ENCODE measurements around the gene CDH23.
A peak's percentile ranks its signal among the peaks of the same experiment; 100 is the strongest.

The CDH23 gene

DNA sequence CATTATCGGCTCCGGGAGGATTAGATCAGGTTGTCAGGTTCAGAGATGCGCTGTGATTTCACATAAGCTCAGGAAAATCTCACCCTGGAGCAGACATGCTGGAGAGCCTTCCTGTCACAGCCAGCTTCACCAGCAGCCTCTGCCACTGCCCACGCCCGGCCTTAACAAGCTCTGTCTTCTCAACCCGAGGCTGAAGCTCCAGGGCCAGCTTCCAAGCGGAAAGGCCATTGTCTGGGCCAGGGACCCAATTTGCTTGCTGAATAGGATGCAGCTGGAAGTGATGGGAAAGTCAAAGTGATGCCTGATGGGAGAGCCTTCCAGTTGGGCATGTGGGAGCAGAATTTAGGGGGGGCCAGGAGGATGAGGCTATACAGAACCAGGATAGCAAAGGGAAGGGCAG lies 286.6 kb downstream of the CDH23 start:
- Histone ChIP-seq H3K27me3 (ENCODE audit: control insufficient read depth, low read length) (no peaks in the 10 kb centered on the region), H3K79me2 (ENCODE audit: control insufficient read depth, low read length) (no peaks in the 10 kb centered on the region), H3K36me3 (ENCODE audit: control insufficient read depth, low read length) (no peaks in the 10 kb centered on the region), H3K9me2 (replicated peaks; ENCODE audit: control insufficient read depth, low read length) (no peaks in the 10 kb centered on the region), H3K9me3 (ENCODE audit: control insufficient read depth, insufficient read depth, low read length) (peaks cover 9% of the 10 kb centered on the region), H3K4me3 (ENCODE audit: low read length) (no peak overlapping the region), H3K27ac (ENCODE audit: low read depth, low read length) (no peak overlapping the region), H3K4me1 (ENCODE audit: control insufficient read depth, low read length) (peaks cover 6% of the 10 kb centered on the region; the same call in 1 of the 2 replicates), H3F3A (ENCODE audit: control insufficient read depth, insufficient read depth) (peaks cover 6% of the 10 kb centered on the region), H3K4me2 (ENCODE audit: low read length) (no peak overlapping the region), H4K20me1 (ENCODE audit: control insufficient read depth, insufficient read depth, low read depth, low read length) (no peaks in the 10 kb centered on the region)
- TF ChIP-seq, protein P1, sequence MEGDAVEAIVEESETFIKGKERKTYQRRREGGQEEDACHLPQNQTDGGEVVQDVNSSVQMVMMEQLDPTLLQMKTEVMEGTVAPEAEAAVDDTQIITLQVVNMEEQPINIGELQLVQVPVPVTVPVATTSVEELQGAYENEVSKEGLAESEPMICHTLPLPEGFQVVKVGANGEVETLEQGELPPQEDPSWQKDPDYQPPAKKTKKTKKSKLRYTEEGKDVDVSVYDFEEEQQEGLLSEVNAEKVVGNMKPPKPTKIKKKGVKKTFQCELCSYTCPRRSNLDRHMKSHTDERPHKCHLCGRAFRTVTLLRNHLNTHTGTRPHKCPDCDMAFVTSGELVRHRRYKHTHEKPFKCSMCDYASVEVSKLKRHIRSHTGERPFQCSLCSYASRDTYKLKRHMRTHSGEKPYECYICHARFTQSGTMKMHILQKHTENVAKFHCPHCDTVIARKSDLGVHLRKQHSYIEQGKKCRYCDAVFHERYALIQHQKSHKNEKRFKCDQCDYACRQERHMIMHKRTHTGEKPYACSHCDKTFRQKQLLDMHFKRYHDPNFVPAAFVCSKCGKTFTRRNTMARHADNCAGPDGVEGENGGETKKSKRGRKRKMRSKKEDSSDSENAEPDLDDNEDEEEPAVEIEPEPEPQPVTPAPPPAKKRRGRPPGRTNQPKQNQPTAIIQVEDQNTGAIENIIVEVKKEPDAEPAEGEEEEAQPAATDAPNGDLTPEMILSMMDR (IDR thresholded peaks at IDR 0.05; ENCODE audit: low read depth, low read length, poor library complexity, severe bottlenecking), result no peak
- TF ChIP-seq EZH2phosphoT487 (IDR thresholded peaks at IDR 0.05; ENCODE audit: borderline replicate concordance, low read length), result no peak

DNA sequence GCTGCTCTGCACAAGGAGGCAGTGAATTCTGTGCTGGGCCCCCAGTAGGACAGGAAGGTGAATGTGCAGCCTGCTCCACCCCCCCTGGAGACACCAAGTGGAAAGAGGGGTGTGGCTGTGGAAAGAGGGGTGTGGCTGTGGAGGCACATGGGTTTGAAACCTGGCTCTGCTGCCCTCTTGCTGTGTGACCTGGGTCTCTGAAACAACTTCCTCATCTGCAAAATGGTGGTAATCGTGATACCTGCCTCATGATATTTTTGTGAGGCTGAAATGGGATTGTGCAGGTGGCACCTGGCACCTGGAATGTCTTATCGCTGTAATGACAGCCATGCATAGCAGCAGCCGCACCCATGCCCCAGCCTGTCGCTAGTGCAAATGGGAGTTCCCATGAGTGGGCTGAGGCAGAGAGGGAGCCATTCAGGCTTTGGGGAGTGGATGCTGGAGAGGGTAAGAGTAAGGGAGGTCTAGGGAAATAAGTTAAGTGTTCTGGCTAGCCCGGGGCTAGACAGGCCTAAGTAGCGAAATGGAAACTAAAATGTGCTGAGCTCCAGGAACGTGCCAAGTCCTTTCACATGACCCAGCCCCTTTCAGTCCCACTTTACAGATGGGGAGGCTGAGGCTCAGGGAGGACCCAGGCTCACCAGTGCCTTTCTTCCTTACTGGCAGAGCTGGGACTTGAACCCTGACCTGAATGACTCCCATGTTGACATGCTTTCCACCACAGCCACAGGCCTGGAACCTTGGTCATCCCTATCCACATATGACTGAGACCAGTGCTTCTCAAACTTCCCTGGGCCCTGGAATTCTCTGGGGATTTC lies 287.8 kb downstream of the CDH23 start:
- Histone ChIP-seq H3K9me2 (replicated peaks; ENCODE audit: control insufficient read depth, low read length) (no peaks in the 10 kb centered on the region), H3K4me2 (ENCODE audit: low read length) (no peak overlapping the region), H3K4me1 (ENCODE audit: control insufficient read depth, low read length) (peaks cover 6% of the 10 kb centered on the region; the same call in 1 of the 2 replicates), H3K9me3 (ENCODE audit: control insufficient read depth, insufficient read depth, low read length) (peaks cover 21% of the 10 kb centered on the region), H3K27me3 (ENCODE audit: control insufficient read depth, low read length) (no peaks in the 10 kb centered on the region), H3F3A (ENCODE audit: control insufficient read depth, insufficient read depth) (peaks cover 13% of the 10 kb centered on the region), H3K36me3 (ENCODE audit: control insufficient read depth, low read length) (no peaks in the 10 kb centered on the region), H3K27ac (ENCODE audit: low read depth, low read length) (no peak overlapping the region), H3K79me2 (ENCODE audit: control insufficient read depth, low read length) (no peaks in the 10 kb centered on the region), H3K4me3 (ENCODE audit: low read length) (no peak overlapping the region), H4K20me1 (ENCODE audit: control insufficient read depth, insufficient read depth, low read depth, low read length) (no peaks in the 10 kb centered on the region)
- TF ChIP-seq, protein P1 (IDR thresholded peaks at IDR 0.05; ENCODE audit: low read depth, low read length, poor library complexity, severe bottlenecking), result peak; percentile 26
- TF ChIP-seq EZH2phosphoT487 (IDR thresholded peaks at IDR 0.05; ENCODE audit: borderline replicate concordance, low read length), result no peak

DNA sequence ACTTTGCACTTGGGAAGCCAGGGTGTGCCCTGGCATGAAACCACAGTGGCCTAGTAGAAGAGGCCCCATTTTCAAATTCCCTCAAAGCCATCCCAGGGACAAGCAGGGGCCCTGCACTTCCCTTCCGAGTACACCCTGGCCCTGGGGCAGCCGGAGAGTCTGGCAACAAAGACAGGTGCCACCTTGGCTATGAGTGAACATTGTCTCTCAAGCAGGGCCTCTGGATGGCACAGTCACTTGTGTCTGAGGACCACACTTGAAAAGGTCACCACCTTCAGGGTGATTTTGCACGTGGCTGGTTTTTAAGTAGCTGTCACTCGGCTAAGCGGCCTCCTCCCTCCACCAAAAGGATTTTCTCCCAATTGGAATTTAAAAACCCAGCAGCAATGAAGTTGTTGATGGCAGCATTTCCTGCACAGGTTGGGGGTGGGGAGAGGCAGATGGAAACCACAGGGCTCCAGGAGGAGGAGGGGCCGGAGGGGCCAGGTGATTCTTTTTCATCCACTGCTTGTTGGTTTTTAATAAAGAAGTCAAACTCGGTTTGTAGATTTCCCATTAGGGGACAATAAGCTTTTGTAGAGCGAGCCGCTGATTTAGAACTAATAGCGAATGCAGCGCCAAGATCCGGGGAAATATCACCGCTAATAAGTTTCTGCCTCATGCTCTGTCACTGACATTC lies 289.0 kb downstream of the CDH23 start:
- Histone ChIP-seq H3K79me2 (ENCODE audit: control insufficient read depth, low read length) (no peaks in the 10 kb centered on the region), H4K20me1 (ENCODE audit: control insufficient read depth, insufficient read depth, low read depth, low read length) (no peaks in the 10 kb centered on the region), H3K9me3 (ENCODE audit: control insufficient read depth, insufficient read depth, low read length) (peaks cover 21% of the 10 kb centered on the region), H3K9me2 (replicated peaks; ENCODE audit: control insufficient read depth, low read length) (no peaks in the 10 kb centered on the region), H3K4me2 (ENCODE audit: low read length) (no peak overlapping the region), H3K4me1 (ENCODE audit: control insufficient read depth, low read length) (peaks cover 6% of the 10 kb centered on the region; the same call in 1 of the 2 replicates), H3K4me3 (ENCODE audit: low read length) (no peak overlapping the region), H3F3A (ENCODE audit: control insufficient read depth, insufficient read depth) (peaks cover 13% of the 10 kb centered on the region), H3K27me3 (ENCODE audit: control insufficient read depth, low read length) (no peaks in the 10 kb centered on the region), H3K36me3 (ENCODE audit: control insufficient read depth, low read length) (no peaks in the 10 kb centered on the region), H3K27ac (ENCODE audit: low read depth, low read length) (no peak overlapping the region)
- TF ChIP-seq, protein P1 (IDR thresholded peaks at IDR 0.05; ENCODE audit: low read depth, low read length, poor library complexity, severe bottlenecking), result no peak
- no peak for TF ChIP-seq EZH2phosphoT487 (IDR thresholded peaks at IDR 0.05; ENCODE audit: borderline replicate concordance, low read length)
